Neuron (in vitro differentiated cells): ENCODE data around the gene TOX2.

ENCODE experiments used
- H2AFZ ChIP-seq: one replicate; pipeline ENCODE4 v1.6.1; 2013; ENCODE audit warnings: low read depth, mild to moderate bottlenecking, inconsistent platforms, low read length, moderate library complexity
- H3K27me3 ChIP-seq: one replicate; pipeline ENCODE4 v1.6.1; 2013; ENCODE audit warnings: low read length; ENCODE audit not compliant: insufficient read depth
- H3K36me3 ChIP-seq: one replicate; pipeline ENCODE4 v1.6.1; 2013; ENCODE audit warnings: low read length; ENCODE audit not compliant: insufficient read depth
- H3K4me1 ChIP-seq: one replicate; pipeline ENCODE4 v1.6.1; 2013; ENCODE audit warnings: low read length; ENCODE audit not compliant: insufficient read depth
- H3K4me3 ChIP-seq: 2 replicates; pipeline ENCODE4 v1.5.1; 2013; ENCODE audit warnings: mild to moderate bottlenecking, low read length, moderate library complexity
- H3K9me3 ChIP-seq: one replicate; pipeline ENCODE4 v1.6.1; 2013; ENCODE audit warnings: low read length

The TOX2 gene

GRCh38 chr20:43946659-43947315, 32.1 kb downstream of the TOX2 start:
- no peaks in the 10 kb centered on the region for H3K27me3 ChIP-seq
- no peak overlapping the region for H2AFZ ChIP-seq
- H3K4me3 ChIP-seq = no peak overlapping the region
- H3K9me3 ChIP-seq = no peaks in the 10 kb centered on the region
- H3K4me1 ChIP-seq = no peaks in the 10 kb centered on the region
- no peaks in the 10 kb centered on the region for H3K36me3 ChIP-seq

DNA sequence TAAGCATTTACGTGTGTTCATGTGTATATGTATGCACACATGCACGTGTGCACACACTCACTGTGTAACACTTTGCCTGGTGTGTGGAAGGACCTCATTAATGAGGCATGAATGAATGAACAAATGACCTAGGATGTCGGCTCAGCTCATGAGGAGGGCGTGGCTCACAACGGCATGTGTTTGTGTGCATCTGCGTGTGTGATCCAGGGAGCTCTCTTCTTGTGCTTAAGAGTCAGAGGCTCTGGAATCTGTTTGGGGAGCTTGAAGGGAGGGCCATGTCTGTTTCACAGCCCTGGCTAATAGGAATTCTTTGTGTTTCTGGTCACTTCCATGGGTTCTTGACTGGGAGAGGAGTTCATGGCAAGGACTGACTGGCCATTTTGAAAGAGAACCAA, 32.7 kb downstream of the TOX2 start:
- H2AFZ ChIP-seq = no peak overlapping the region
- H3K4me1 ChIP-seq = no peaks in the 10 kb centered on the region
- no peaks in the 10 kb centered on the region for H3K9me3 ChIP-seq
- H3K36me3 ChIP-seq = no peaks in the 10 kb centered on the region
- H3K4me3 ChIP-seq = no peak overlapping the region
- H3K27me3 ChIP-seq = no peaks in the 10 kb centered on the region

GRCh38 chr20:43948455-43948854, 33.8 kb downstream of the TOX2 start:
- no peaks in the 10 kb centered on the region for H3K9me3 ChIP-seq
- H2AFZ ChIP-seq = no peak overlapping the region
- H3K27me3 ChIP-seq = no peaks in the 10 kb centered on the region
- H3K36me3 ChIP-seq = no peaks in the 10 kb centered on the region
- H3K4me1 ChIP-seq = no peaks in the 10 kb centered on the region
- no peak overlapping the region for H3K4me3 ChIP-seq

DNA sequence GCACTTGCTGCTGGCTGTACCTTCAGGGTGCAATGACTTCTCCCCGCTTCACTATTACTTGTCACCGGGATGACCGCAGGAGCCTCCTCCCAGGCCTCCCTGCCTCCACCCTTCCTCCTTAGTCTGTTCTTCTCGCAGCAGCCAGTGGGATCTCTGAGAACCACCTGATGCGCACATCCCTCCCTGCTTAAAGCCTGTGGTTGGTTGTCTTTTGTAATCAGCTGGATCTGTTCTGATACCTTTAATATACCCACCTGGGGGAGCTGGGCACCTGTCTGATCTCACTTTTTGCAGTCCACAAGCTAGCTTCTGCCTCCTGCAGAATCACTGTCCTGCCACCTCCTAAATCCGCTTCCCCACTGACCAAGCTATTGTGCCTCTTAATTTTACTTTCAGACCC, 34.6 kb downstream of the TOX2 start:
- Histone ChIP-seq H2AFZ (no peak overlapping the region), H3K4me1 (no peaks in the 10 kb centered on the region), H3K9me3 (no peaks in the 10 kb centered on the region), H3K4me3 (no peak overlapping the region), H3K36me3 (no peaks in the 10 kb centered on the region), H3K27me3 (no peaks in the 10 kb centered on the region)

- Histone ChIP-seq H3K4me3 (no peak overlapping the region), H3K36me3 (no peaks in the 10 kb centered on the region), H3K9me3 (no peaks in the 10 kb centered on the region), H2AFZ (no peak overlapping the region), H3K4me1 (peaks cover under 1% of the 10 kb centered on the region), H3K27me3 (no peaks in the 10 kb centered on the region)
Observed at GRCh38 chr20:43949741-43950618, 35.3 kb downstream of the TOX2 start.

DNA sequence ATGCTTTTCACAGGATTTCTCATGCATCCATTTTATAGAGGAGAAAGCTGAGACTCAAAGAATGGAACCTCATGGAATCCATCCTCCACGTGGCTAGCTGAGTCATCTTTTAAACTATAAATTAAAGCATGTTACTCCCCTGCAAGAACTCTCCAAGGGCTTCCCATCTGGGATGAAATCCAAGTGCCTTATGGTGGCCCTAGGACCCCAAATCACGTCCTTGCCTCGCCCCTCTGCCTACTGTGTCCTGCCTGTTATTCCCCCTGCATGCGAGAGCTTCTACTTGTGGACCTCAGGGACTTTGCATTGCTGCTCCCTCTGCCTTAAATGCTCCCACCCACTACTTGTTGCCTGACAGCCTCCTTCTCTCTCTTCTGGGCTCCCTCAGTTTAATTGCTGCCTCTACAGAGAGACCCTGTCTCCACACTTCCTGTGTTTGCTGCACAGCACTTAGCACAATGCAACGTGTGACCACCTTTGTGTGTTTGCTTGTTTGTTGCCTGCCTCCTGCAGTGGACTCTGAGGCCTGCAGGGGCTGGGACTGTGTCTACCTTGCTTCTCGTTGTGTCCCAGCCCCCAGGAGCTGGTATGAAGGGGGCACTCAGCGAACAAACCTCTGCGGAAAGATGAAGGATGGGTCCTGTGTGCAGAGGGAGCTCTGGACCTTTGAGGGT, 39.4 kb downstream of the TOX2 start:
- no peaks in the 10 kb centered on the region for H3K27me3 ChIP-seq
- H3K4me1 ChIP-seq = peaks cover 9% of the 10 kb centered on the region
- no peak overlapping the region for H2AFZ ChIP-seq
- H3K9me3 ChIP-seq = no peaks in the 10 kb centered on the region
- no peaks in the 10 kb centered on the region for H3K36me3 ChIP-seq
- H3K4me3 ChIP-seq = no peak overlapping the region

DNA sequence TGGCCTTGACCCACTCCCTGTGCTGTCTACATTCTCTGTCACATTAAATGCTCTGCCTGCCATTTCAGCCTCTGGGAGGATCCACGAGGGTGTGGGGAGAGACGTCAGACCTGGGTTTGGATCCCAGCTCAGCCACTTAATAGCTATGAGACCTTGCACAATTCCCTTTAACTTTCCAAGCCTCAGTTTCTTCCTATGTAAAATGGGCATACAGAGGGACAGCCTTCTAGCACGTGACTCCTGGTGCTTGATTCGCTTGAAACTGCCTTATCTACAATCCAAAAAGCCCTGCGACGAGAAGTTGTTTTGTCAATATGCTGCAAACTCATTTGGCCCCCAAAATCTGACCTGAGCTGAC, 40.0 kb downstream of the TOX2 start:
- no peaks in the 10 kb centered on the region for H3K27me3 ChIP-seq
- H3K36me3 ChIP-seq = no peaks in the 10 kb centered on the region
- peaks cover 9% of the 10 kb centered on the region for H3K4me1 ChIP-seq
- H3K4me3 ChIP-seq = no peak overlapping the region
- H2AFZ ChIP-seq = no peak overlapping the region
- no peaks in the 10 kb centered on the region for H3K9me3 ChIP-seq

- Histone ChIP-seq H3K36me3 (no peaks in the 10 kb centered on the region), H3K27me3 (no peaks in the 10 kb centered on the region), H3K9me3 (no peaks in the 10 kb centered on the region), H2AFZ (no peak overlapping the region), H3K4me1 (peaks cover 9% of the 10 kb centered on the region), H3K4me3 (no peak overlapping the region)
Observed at GRCh38 chr20:43955062-43955749, 40.6 kb downstream of the TOX2 start.

- Histone ChIP-seq H2AFZ (no peak overlapping the region), H3K4me3 (no peak overlapping the region), H3K9me3 (no peaks in the 10 kb centered on the region), H3K27me3 (no peaks in the 10 kb centered on the region), H3K4me1 (peaks cover 9% of the 10 kb centered on the region), H3K36me3 (no peaks in the 10 kb centered on the region)
Observed at GRCh38 chr20:43955750-43956191, 41.1 kb downstream of the TOX2 start.

GRCh38 chr20:43957392-43957791, 42.7 kb downstream of the TOX2 start:
- H3K4me1 ChIP-seq = peaks cover 9% of the 10 kb centered on the region
- H3K27me3 ChIP-seq = no peaks in the 10 kb centered on the region
- no peaks in the 10 kb centered on the region for H3K36me3 ChIP-seq
- no peak overlapping the region for H3K4me3 ChIP-seq
- no peaks in the 10 kb centered on the region for H3K9me3 ChIP-seq
- no peak overlapping the region for H2AFZ ChIP-seq

GRCh38 chr20:43958626-43959025, 44.0 kb downstream of the TOX2 start:
- Histone ChIP-seq H3K4me1 (peaks cover 9% of the 10 kb centered on the region), H3K4me3 (no peak overlapping the region), H3K27me3 (no peaks in the 10 kb centered on the region), H3K9me3 (no peaks in the 10 kb centered on the region), H3K36me3 (no peaks in the 10 kb centered on the region), H2AFZ (no peak overlapping the region)

DNA sequence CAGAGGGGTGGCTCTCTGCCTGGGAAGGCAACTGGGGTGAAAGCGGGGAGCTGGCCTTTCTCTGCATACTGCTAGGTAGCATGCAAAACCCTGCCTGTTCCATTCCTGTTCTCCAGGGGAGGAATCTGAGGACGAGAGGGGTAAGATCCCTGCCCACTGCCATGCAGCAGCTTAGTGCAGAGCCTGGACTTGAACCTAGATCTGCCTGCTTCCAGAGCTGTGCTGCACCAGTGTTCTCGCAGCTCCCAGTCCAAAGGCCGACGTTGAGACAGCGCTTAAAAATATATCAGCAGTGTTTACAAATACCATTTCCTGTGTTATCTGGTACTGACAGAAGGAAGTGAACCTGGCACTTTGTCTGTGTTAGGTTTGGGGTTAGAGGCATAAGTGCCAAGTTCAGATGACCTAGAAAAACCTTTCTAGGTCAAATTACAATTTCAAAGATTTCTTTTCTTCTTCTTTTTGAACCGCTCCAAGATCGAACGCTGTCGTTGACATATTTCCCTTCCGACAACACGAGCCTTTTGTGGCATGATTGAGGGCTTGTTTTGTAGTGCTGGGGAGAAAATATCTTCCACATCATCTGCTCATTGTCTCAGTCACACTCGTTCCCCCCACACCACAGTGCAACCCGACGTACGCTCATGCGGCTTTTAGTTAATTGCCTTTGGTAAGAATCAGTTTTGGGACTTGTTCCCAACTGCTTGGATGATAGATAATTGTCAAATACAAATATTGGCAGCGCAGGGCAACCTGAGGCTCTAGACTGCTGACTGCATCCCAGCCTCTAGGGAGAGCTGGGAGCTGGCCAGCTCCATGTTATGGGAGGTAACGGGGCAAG, 44.6 kb downstream of the TOX2 start:
- Histone ChIP-seq H3K36me3 (no peaks in the 10 kb centered on the region), H3K4me1 (peaks cover 9% of the 10 kb centered on the region), H3K4me3 (no peak overlapping the region), H3K27me3 (no peaks in the 10 kb centered on the region), H2AFZ (no peak overlapping the region), H3K9me3 (no peaks in the 10 kb centered on the region)
